GM19467 (cell line): ENCODE results near the gene GAB2.
"Not testable (repeated sequence)": the region's sequence is repeated elsewhere in the genome, so short reads cannot be mapped to it uniquely, and the experiment has no call there.

Experiments
- ATAC-seq: cut with Tn5 transposase; IDR thresholded peaks from one replicate; pipeline ENCODE4 v1.9.1; 2021; ENCODE audit warnings: mild to moderate bottlenecking, moderate library complexity; ENCODE audit not compliant: unreplicated experiment

GAB2 gene

GRCh38 chr11:78257654-78258053 lies 160.0 kb downstream of the GAB2 start:
- no peak for ATAC-seq

GRCh38 chr11:78256962-78257361 lies 160.7 kb downstream of the GAB2 start:
- ATAC-seq, result no peak

- ATAC-seq, result no peak
Measured at GRCh38 chr11:78255919-78256318, 161.7 kb downstream of the GAB2 start.

GRCh38 chr11:78254268-78254667 lies 163.4 kb downstream of the GAB2 start:
- no peak for ATAC-seq

GRCh38 chr11:78253797-78254196 lies 163.8 kb downstream of the GAB2 start:
- ATAC-seq, result no peak

GRCh38 chr11:78251083-78251775 lies 166.4 kb downstream of the GAB2 start:
- ATAC-seq, result no peak

- no peak for ATAC-seq
Measured at GRCh38 chr11:78250099-78250498, 167.5 kb downstream of the GAB2 start.

GRCh38 chr11:78248903-78249302 lies 168.7 kb downstream of the GAB2 start:
- no peak for ATAC-seq

- no peak for ATAC-seq
Measured at GRCh38 chr11:78248191-78248590, 169.4 kb downstream of the GAB2 start.

- ATAC-seq, result no peak
Measured at GRCh38 chr11:78244546-78245255, 172.9 kb downstream of the GAB2 start.

- no peak for ATAC-seq
Measured at GRCh38 chr11:78244080-78244479, 173.5 kb downstream of the GAB2 start.

- ATAC-seq, result no peak
Measured at GRCh38 chr11:78241475-78241874, 176.1 kb downstream of the GAB2 start.

- no peak for ATAC-seq
Measured at GRCh38 chr11:78239781-78240180, 177.8 kb downstream of the GAB2 start.

GRCh38 chr11:78237293-78238046 lies 180.2 kb downstream of the GAB2 start:
- no peak for ATAC-seq

GRCh38 chr11:78234006-78234405 lies 183.6 kb downstream of the GAB2 start:
- no peak for ATAC-seq

GRCh38 chr11:78233046-78233445 lies 184.6 kb downstream of the GAB2 start:
- ATAC-seq, result not testable (repeated sequence)

GRCh38 chr11:78231962-78232501 lies 185.6 kb downstream of the GAB2 start:
- ATAC-seq, result no peak

GRCh38 chr11:78230161-78230877 lies 187.3 kb downstream of the GAB2 start:
- no peak for ATAC-seq

GRCh38 chr11:78229106-78229505 lies 188.5 kb downstream of the GAB2 start:
- no peak for ATAC-seq

- peak; percentile 51 for ATAC-seq
Measured at GRCh38 chr11:78228467-78228866, 189.2 kb downstream of the GAB2 start.

GRCh38 chr11:78227921-78228320 lies 189.7 kb downstream of the GAB2 start:
- ATAC-seq, result no peak
